ENCODE data around the gene SVBP. TPM values are rescaled to one million over a fixed set of nuclear protein-coding genes. Genes with fewer than 3 reads are reported as not detected.

The SVBP gene
- total RNA-seq, 8 experiments from 2014 or later: 15.4 to 145 (median 91.8) TPM

- WGBS, 10 experiments: 100% methylated on average over 1 of the region's 1 CpG; no CpG with 5 or more reads in 3 of the 10 experiments
- H3K27ac ChIP-seq: no peak overlapping the region
- no peak for ATAC-seq (replicated peaks in 6 of 8)
- no peak overlapping the region for H3K4me3 ChIP-seq
- in situ Hi-C loops (cut with MboI; ENCODE audit: low pct_unique_long_range_greater_than_20kb in 2 of 9, low sequenced_read_pairs in 9 of 9, unreplicated experiment in 9 of 9): loop anchor here in 4 of 9 experiments (25.0 kb wide), 1 partner anchor 282 kb away; no protein-coding TSS in a partner anchor
- no peaks in the 10 kb centered on the region for H3K4me1 ChIP-seq (replicated peaks in 1 of 2)
These were observed 37.0 kb downstream of the SVBP start for GRCh38 chr1:42780176-42780575.

GRCh38 chr1:42779725-42780124, 37.5 kb downstream of the SVBP start:
- no peaks in the 10 kb centered on the region for H3K4me1 ChIP-seq (replicated peaks in 1 of 2)
- H3K4me3 ChIP-seq: no peak overlapping the region
- whole genome bisulfite sequencing, 10 experiments: 64 to 100% (median 100%) methylated on average over 1 to 2 of the region's 2 CpGs; no CpG with 5 or more reads in 3 of the 10 experiments
- H3K27ac ChIP-seq: no peak overlapping the region
- in situ Hi-C loops (cut with MboI; ENCODE audit: low pct_unique_long_range_greater_than_20kb in 2 of 9, low sequenced_read_pairs in 9 of 9, unreplicated experiment in 9 of 9): loop anchor here in 4 of 9 experiments (25.0 kb wide), 1 partner anchor 283 kb away; no protein-coding TSS in a partner anchor
- no peak for ATAC-seq (replicated peaks in 6 of 8)

GRCh38 chr1:42777852-42778251, 39.3 kb downstream of the SVBP start:
- peak in 6 of 8 experiments; percentile 51 to 83 (median 65) for ATAC-seq (replicated peaks in 6 of 8)
- in situ Hi-C loops (cut with MboI; ENCODE audit: low pct_unique_long_range_greater_than_20kb in 2 of 9, low sequenced_read_pairs in 9 of 9, unreplicated experiment in 9 of 9): loop anchor here in 4 of 9 experiments (25.0 kb wide), 1 partner anchor 284 kb away; no protein-coding TSS in a partner anchor
- no peak overlapping the region for H3K4me3 ChIP-seq

GRCh38 chr1:42776502-42776901, 40.7 kb downstream of the SVBP start:
- in situ Hi-C loops (cut with MboI; ENCODE audit: low pct_unique_long_range_greater_than_20kb in 2 of 9, low sequenced_read_pairs in 9 of 9, unreplicated experiment in 9 of 9): loop anchor here in 4 of 9 experiments (25.0 kb wide), 1 partner anchor 286 kb away; no protein-coding TSS in a partner anchor
- ATAC-seq (replicated peaks in 6 of 8): no peak
- H3K27ac ChIP-seq: no peak overlapping the region
- no peak overlapping the region for H3K4me3 ChIP-seq
- H3K4me1 ChIP-seq (replicated peaks in 1 of 2): no peaks in the 10 kb centered on the region
- whole genome bisulfite sequencing, 10 experiments: 81 to 100% (median 97%) methylated on average over 2 to 6 of the region's 6 CpGs; no CpG with 5 or more reads in 2 of the 10 experiments

More at GRCh38 chr1:42777852-42778251, 39.3 kb downstream of the SVBP start:
- no peak overlapping the region for H3K27ac ChIP-seq
- no peaks in the 10 kb centered on the region for H3K4me1 ChIP-seq (replicated peaks in 1 of 2)

GRCh38 chr1:42774928-42775526, 42.2 kb downstream of the SVBP start:
- no peak for ATAC-seq (replicated peaks in 6 of 8)
- WGBS, 10 experiments: 58 to 100% (median 92%) methylated on average over 1 to 5 of the region's 5 CpGs; no CpG with 5 or more reads in 1 of the 10 experiments
- Histone ChIP-seq H3K4me1 (replicated peaks in 1 of 2) (no peaks in the 10 kb centered on the region), H3K4me3 (no peak overlapping the region), H3K27ac (no peak overlapping the region)
- in situ Hi-C loops (cut with MboI; ENCODE audit: low pct_unique_long_range_greater_than_20kb in 2 of 9, low sequenced_read_pairs in 9 of 9, unreplicated experiment in 9 of 9): loop anchor here in 4 of 9 experiments (25.0 kb wide), 1 partner anchor 287 kb away; no protein-coding TSS in a partner anchor

- 29 to 83% (median 50%) methylated on average over 2 of the region's 2 CpGs; no CpG with 5 or more reads in 1 of the 10 experiments for WGBS, 10 experiments
- ATAC-seq (replicated peaks in 6 of 8): no peak
- no peak overlapping the region for H3K4me3 ChIP-seq
- in situ Hi-C loops (cut with MboI; ENCODE audit: low pct_unique_long_range_greater_than_20kb in 2 of 9, low sequenced_read_pairs in 9 of 9, unreplicated experiment in 9 of 9): no loop called here
- no peak overlapping the region for H3K27ac ChIP-seq
- H3K4me1 ChIP-seq (replicated peaks in 1 of 2): peaks cover 1 to 2% of the 10 kb centered on the region in 2 donors
These were observed 43.8 kb downstream of the SVBP start for GRCh38 chr1:42773420-42773819.

- 90 to 100% (median 97%) methylated on average over 2 to 3 of the region's 3 CpGs for WGBS, 10 experiments
- H3K4me1 ChIP-seq (replicated peaks in 1 of 2): peaks cover 4 to 7% of the 10 kb centered on the region in 2 donors
- ATAC-seq (replicated peaks in 6 of 8): no peak
- no peak overlapping the region for H3K4me3 ChIP-seq
- H3K27ac ChIP-seq: no peak overlapping the region
- in situ Hi-C loops (cut with MboI; ENCODE audit: low pct_unique_long_range_greater_than_20kb in 2 of 9, low sequenced_read_pairs in 9 of 9, unreplicated experiment in 9 of 9): no loop called here
These were observed 47.4 kb downstream of the SVBP start for GRCh38 chr1:42769811-42770210.

- in situ Hi-C loops (cut with MboI; ENCODE audit: low pct_unique_long_range_greater_than_20kb in 2 of 9, low sequenced_read_pairs in 9 of 9, unreplicated experiment in 9 of 9): no loop called here
- peaks cover 12 to 17% of the 10 kb centered on the region in 2 donors for H3K4me1 ChIP-seq (replicated peaks in 1 of 2)
- H3K27ac ChIP-seq: no peak overlapping the region
- no peak for ATAC-seq (replicated peaks in 6 of 8)
- peak overlapping the region; percentile 79 to 94 (median 85) for H3K4me3 ChIP-seq
- WGBS, 10 experiments: 58 to 100% (median 73%) methylated on average over 1 to 2 of the region's 2 CpGs
These were observed 49.0 kb downstream of the SVBP start for GRCh38 chr1:42768172-42768571.

GRCh38 chr1:42767510-42768000, 49.6 kb downstream of the SVBP start:
- H3K4me1 ChIP-seq (replicated peaks in 1 of 2): peaks cover 12 to 17% of the 10 kb centered on the region in 2 donors
- H3K4me3 ChIP-seq: peak overlapping the region; percentile 79 to 94 (median 85)
- WGBS, 10 experiments: 0 to 21% (median 2%) methylated on average over 1 to 15 of the region's 23 CpGs
- peak in 7 of 8 experiments; percentile 6 to 50 (median 40) for ATAC-seq (replicated peaks in 6 of 8)
- H3K27ac ChIP-seq: peak overlapping the region; percentile 85 to 89
- in situ Hi-C loops (cut with MboI; ENCODE audit: low pct_unique_long_range_greater_than_20kb in 2 of 9, low sequenced_read_pairs in 9 of 9, unreplicated experiment in 9 of 9): no loop called here

GRCh38 chr1:42766741-42767509, 50.3 kb downstream of the SVBP start, which contains the start of the genes C1orf50 and P3H1:
Gene C1orf50 (plus strand): TSS chr1:42767249. CDS start chr1:42767312, 63 bp downstream.
Gene P3H1 (minus strand): TSS chr1:42767028. CDS start chr1:42766971, 57 bp downstream.
- H3K27ac ChIP-seq: peak within 1 kb of the TSS; percentile 85 to 89
- in situ Hi-C loops (cut with MboI; ENCODE audit: low pct_unique_long_range_greater_than_20kb in 2 of 9, low sequenced_read_pairs in 9 of 9, unreplicated experiment in 9 of 9): no loop called here
- ATAC-seq (replicated peaks in 6 of 8): peak; percentile 81 to 93 (median 92)
- H3K4me3 ChIP-seq: peak within 1 kb of the TSS; percentile 79 to 94 (median 85)
- peaks cover 12 to 17% of the 10 kb centered on the region in 2 donors for H3K4me1 ChIP-seq (replicated peaks in 1 of 2)
- 0% methylated on average over 1 to 6 of the region's 82 CpGs; no CpG with 5 or more reads in 7 of the 10 experiments for WGBS, 10 experiments

- 0 to 1% (median 0%) methylated on average over 1 to 27 of the region's 44 CpGs; no CpG with 5 or more reads in 3 of the 10 experiments for WGBS, 10 experiments
- H3K27ac ChIP-seq: peak overlapping the region; percentile 74 to 79
- ATAC-seq (replicated peaks in 6 of 8): peak; percentile 4 to 28 (median 12)
- in situ Hi-C loops (cut with MboI; ENCODE audit: low pct_unique_long_range_greater_than_20kb in 2 of 9, low sequenced_read_pairs in 9 of 9, unreplicated experiment in 9 of 9): no loop called here
- peak overlapping the region; percentile 79 to 94 (median 85) for H3K4me3 ChIP-seq
- H3K4me1 ChIP-seq (replicated peaks in 1 of 2): peaks cover 12 to 17% of the 10 kb centered on the region in 2 donors
These were observed 51.1 kb downstream of the SVBP start for GRCh38 chr1:42765832-42766740.

- 0 to 9% (median 5%) methylated on average over 4 to 7 of the region's 7 CpGs; no CpG with 5 or more reads in 2 of the 10 experiments for WGBS, 10 experiments
- Histone ChIP-seq H3K27ac (peak overlapping the region; percentile 74 to 79), H3K4me3 (peak overlapping the region; percentile 79 to 94 (median 85)), H3K4me1 (replicated peaks in 1 of 2) (peaks cover 12 to 17% of the 10 kb centered on the region in 2 donors)
- in situ Hi-C loops (cut with MboI; ENCODE audit: low pct_unique_long_range_greater_than_20kb in 2 of 9, low sequenced_read_pairs in 9 of 9, unreplicated experiment in 9 of 9): no loop called here
- no peak for ATAC-seq (replicated peaks in 6 of 8)
These were observed 51.9 kb downstream of the SVBP start for GRCh38 chr1:42765269-42765668.
